ENCODE measurements around the gene CTRB2. TPM values are rescaled to one million over a fixed set of nuclear protein-coding genes. Genes with fewer than 3 reads are reported as not detected.
"Not testable (repeated sequence)": the region's sequence is repeated elsewhere in the genome, so short reads cannot be mapped to it uniquely, and the experiment has no call there.

Gene CTRB2
- total RNA-seq, 1 experiment from 2014 or later, result not detected

GRCh38 chr16:75242436-75243078 is 35.6 kb upstream of the CTRB2 start:
- DNase-seq (ENCODE audit: low read depth), result not testable (repeated sequence)

GRCh38 chr16:75241955-75242354 is 35.0 kb upstream of the CTRB2 start:
- no peak for DNase-seq (ENCODE audit: low read depth)

GRCh38 chr16:75241412-75241811 is 34.5 kb upstream of the CTRB2 start:
- no peak for DNase-seq (ENCODE audit: low read depth)

- DNase-seq (ENCODE audit: low read depth), result not testable (repeated sequence)
Observed at GRCh38 chr16:75240633-75241032, 33.7 kb upstream of the CTRB2 start.

- DNase-seq (ENCODE audit: low read depth), result no peak
Observed at GRCh38 chr16:75239542-75240122, 32.7 kb upstream of the CTRB2 start.

GRCh38 chr16:75238853-75239541 is 32.0 kb upstream of the CTRB2 start:
- DNase-seq (ENCODE audit: low read depth), result peak; percentile 83

- DNase-seq (ENCODE audit: low read depth), result peak; percentile 91
Observed at GRCh38 chr16:75238132-75238852, 31.3 kb upstream of the CTRB2 start.

- DNase-seq (ENCODE audit: low read depth), result no peak
Observed at GRCh38 chr16:75237398-75238131, 30.6 kb upstream of the CTRB2 start.

- no peak for DNase-seq (ENCODE audit: low read depth)
Observed at GRCh38 chr16:75236736-75237397, 29.9 kb upstream of the CTRB2 start.

- DNase-seq (ENCODE audit: low read depth), result no peak
Observed at GRCh38 chr16:75236232-75236631, 29.3 kb upstream of the CTRB2 start.

- DNase-seq (ENCODE audit: low read depth), result no peak
Observed at GRCh38 chr16:75235721-75236193, 28.8 kb upstream of the CTRB2 start.

GRCh38 chr16:75234856-75235696 is 28.1 kb upstream of the CTRB2 start:
- DNase-seq (ENCODE audit: low read depth), result no peak

GRCh38 chr16:75233611-75233938 is 26.6 kb upstream of the CTRB2 start:
- DNase-seq (ENCODE audit: low read depth), result no peak

GRCh38 chr16:75231570-75231969 is 24.6 kb upstream of the CTRB2 start:
- no peak for DNase-seq (ENCODE audit: low read depth)

- no peak for DNase-seq (ENCODE audit: low read depth)
Observed at GRCh38 chr16:75230471-75231110, 23.6 kb upstream of the CTRB2 start.

GRCh38 chr16:75229172-75230031 is 22.4 kb upstream of the CTRB2 start:
- no peak for DNase-seq (ENCODE audit: low read depth)

GRCh38 chr16:75228143-75228976 is 21.4 kb upstream of the CTRB2 start:
- DNase-seq (ENCODE audit: low read depth), result no peak

Measured in RPMI7951 (cell line).